NCI-H2227 treated with DMSO at 0.1 percent for 48 hours (cell line): ENCODE data around the gene PASK.

Source experiments
- DNase-seq: peaks from one replicate; lab custom pipeline; 2025; lab: John Stamatoyannopoulos, UW

PASK gene

GRCh38 chr2:241125626-241126025, 23.6 kb downstream of the PASK start:
- DNase-seq, result no peak

GRCh38 chr2:241123816-241124536, 25.3 kb downstream of the PASK start:
- no peak for DNase-seq

- no peak for DNase-seq
Observed at GRCh38 chr2:241122376-241123002, 26.8 kb downstream of the PASK start.

GRCh38 chr2:241121008-241121407, 28.3 kb downstream of the PASK start:
- no peak for DNase-seq

- no peak for DNase-seq
Observed at GRCh38 chr2:241120440-241120839, 28.8 kb downstream of the PASK start.

GRCh38 chr2:241118737-241119505, 30.4 kb downstream of the PASK start:
- DNase-seq, result no peak

- DNase-seq, result no peak
Observed at GRCh38 chr2:241116606-241117560, 32.4 kb downstream of the PASK start.

- no peak for DNase-seq
Observed at GRCh38 chr2:241115361-241115760, 33.9 kb downstream of the PASK start.

- DNase-seq, result no peak
Observed at GRCh38 chr2:241114836-241115235, 34.4 kb downstream of the PASK start.

- no peak for DNase-seq
Observed at GRCh38 chr2:241112592-241112991, 36.7 kb downstream of the PASK start.

- DNase-seq, result no peak
Observed at GRCh38 chr2:241112046-241112445, 37.2 kb downstream of the PASK start.

- DNase-seq, result no peak
Observed at GRCh38 chr2:241111440-241111805, 37.8 kb downstream of the PASK start.

- DNase-seq, result no peak
Observed at GRCh38 chr2:241110607-241111439, 38.4 kb downstream of the PASK start.

- DNase-seq, result no peak
Observed at GRCh38 chr2:241110089-241110606, 39.1 kb downstream of the PASK start.

GRCh38 chr2:241109210-241110088, 39.8 kb downstream of the PASK start:
- no peak for DNase-seq

GRCh38 chr2:241108271-241109209, 40.7 kb downstream of the PASK start:
- no peak for DNase-seq

GRCh38 chr2:241107031-241107783, 42.1 kb downstream of the PASK start:
- no peak for DNase-seq

- no peak for DNase-seq
Observed at GRCh38 chr2:241105641-241106040, 43.6 kb downstream of the PASK start.
